Breast epithelium (tissue), 3 donors: ENCODE results near the gene NEO1.

ENCODE experiments used
- CTCF ChIP-seq, 3 donors: fragments of 450-650 bp; IDR thresholded peaks; one replicate each; pipeline ENCODE4 v1.5.1; 2016 to 2017; ENCODE audit warnings: antibody characterized with exemption in 3 of 3, mild to moderate bottlenecking in 3 of 3, moderate library complexity in 3 of 3
- POLR2AphosphoS5 ChIP-seq, 3 donors: sonication (generic); formaldehyde crosslinking; IDR thresholded peaks; one replicate each; pipeline ENCODE4 v1.6.1; 2017; ENCODE audit warnings: antibody characterized with exemption in 3 of 3

GRCh38 chr15:73340502-73341192 lies 288.4 kb downstream of the NEO1 start:
- TF ChIP-seq CTCF (IDR thresholded peaks at IDR 0.05) (no peak), POLR2AphosphoS5 (IDR thresholded peaks at IDR 0.05) (no peak)
